NB4 (cell line): Measurements from ENCODE around the gene NXPH1.

Experiments
- MAX ChIP-seq: IDR thresholded peaks from 2 replicates; pipeline ENCODE4 v1.6.1; 2011; ENCODE audit warnings: low read depth, low read length
- TF ChIP-seq, protein P1 (sequence below): IDR thresholded peaks from one replicate; pipeline ENCODE4 v1.5.1; 2012; ENCODE audit warnings: low read depth, low read length

- no peak for TF ChIP-seq MAX
- TF ChIP-seq, protein P1, sequence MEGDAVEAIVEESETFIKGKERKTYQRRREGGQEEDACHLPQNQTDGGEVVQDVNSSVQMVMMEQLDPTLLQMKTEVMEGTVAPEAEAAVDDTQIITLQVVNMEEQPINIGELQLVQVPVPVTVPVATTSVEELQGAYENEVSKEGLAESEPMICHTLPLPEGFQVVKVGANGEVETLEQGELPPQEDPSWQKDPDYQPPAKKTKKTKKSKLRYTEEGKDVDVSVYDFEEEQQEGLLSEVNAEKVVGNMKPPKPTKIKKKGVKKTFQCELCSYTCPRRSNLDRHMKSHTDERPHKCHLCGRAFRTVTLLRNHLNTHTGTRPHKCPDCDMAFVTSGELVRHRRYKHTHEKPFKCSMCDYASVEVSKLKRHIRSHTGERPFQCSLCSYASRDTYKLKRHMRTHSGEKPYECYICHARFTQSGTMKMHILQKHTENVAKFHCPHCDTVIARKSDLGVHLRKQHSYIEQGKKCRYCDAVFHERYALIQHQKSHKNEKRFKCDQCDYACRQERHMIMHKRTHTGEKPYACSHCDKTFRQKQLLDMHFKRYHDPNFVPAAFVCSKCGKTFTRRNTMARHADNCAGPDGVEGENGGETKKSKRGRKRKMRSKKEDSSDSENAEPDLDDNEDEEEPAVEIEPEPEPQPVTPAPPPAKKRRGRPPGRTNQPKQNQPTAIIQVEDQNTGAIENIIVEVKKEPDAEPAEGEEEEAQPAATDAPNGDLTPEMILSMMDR: no peak
These were observed 160.7 kb downstream of the NXPH1 start for GRCh38 chr7:8594115-8594514.
